K562 (cell line): Measurements from ENCODE around the gene OARD1. TPM values are rescaled to one million over a fixed set of nuclear protein-coding genes. Genes with fewer than 3 reads are reported as not detected.

Experiments used
- ARID3B ChIP-seq: fragments of 250-450 bp; sonication (Bioruptor Pico); IDR thresholded peaks from 2 replicates; pipeline ENCODE4 v1.4.0; 2020; ENCODE audit warnings: borderline replicate concordance
- CEBPB ChIP-seq: fragments of 450-650 bp; IDR thresholded peaks from 2 replicates; pipeline ENCODE4 v1.6.1; 2016; ENCODE audit warnings: missing genetic modification characterization, missing compliant biosample characterization
- ETV5 ChIP-seq: sonication (generic); formaldehyde crosslinking; IDR thresholded peaks from 2 replicates; pipeline ENCODE4 v1.4.0; 2020; ENCODE audit warnings: low read depth, mild to moderate bottlenecking, missing genetic modification reagents
- GTF2E2 ChIP-seq: fragments of 200-800 bp; sonication (Bioruptor generic); IDR thresholded peaks from 2 replicates; pipeline ENCODE4 v1.6.1; 2016; ENCODE audit warnings: missing genetic modification characterization, missing compliant biosample characterization
- L3MBTL2 ChIP-seq: fragments of 450-650 bp; IDR thresholded peaks from 2 replicates; pipeline ENCODE4 v1.6.1; 2016; ENCODE audit warnings: mild to moderate bottlenecking, moderate library complexity
- NR2C1 ChIP-seq, 2 experiments: fragments of 450-650 bp; IDR thresholded peaks; 2 replicates each; pipeline ENCODE4 v1.6.1; 2017; ENCODE audit warnings: mild to moderate bottlenecking in 2 of 2, antibody characterized with exemption in 1 of 2, inconsistent platforms in 1 of 2, missing compliant biosample characterization in 1 of 2, missing genetic modification characterization in 1 of 2
- NR2F6 ChIP-seq: fragments of 450-650 bp; formaldehyde crosslinking; IDR thresholded peaks from 2 replicates; pipeline ENCODE4 v1.4.0; 2020; ENCODE audit warnings: mild to moderate bottlenecking
- NRF1 ChIP-seq, 2 experiments: fragments of 450-650 bp; IDR thresholded peaks in 1 of 2; conservative IDR thresholded peaks in 1 of 2; 2 replicates each; pipeline ENCODE4 v1.6.1; 2014; ENCODE audit warnings: mild to moderate bottlenecking in 2 of 2
- PML ChIP-seq: IDR thresholded peaks from 2 replicates; pipeline ENCODE4 v1.6.1; 2012; ENCODE audit warnings: low read length, inconsistent platforms
- PURB ChIP-seq: sonication (generic); formaldehyde crosslinking; IDR thresholded peaks from 2 replicates; pipeline ENCODE4 v1.9.0; 2021; ENCODE audit warnings: low read depth, mild to moderate bottlenecking, missing genetic modification reagents
- RFX5 ChIP-seq: IDR thresholded peaks from 2 replicates; pipeline ENCODE4 v1.6.1; 2011; ENCODE audit warnings: low read depth, mild to moderate bottlenecking, improper control_type of control experiment, low read length
- RNF219 ChIP-seq: fragments of 250-450 bp; sonication (Bioruptor Pico); IDR thresholded peaks from 2 replicates; pipeline ENCODE4 v1.5.0; 2022; ENCODE audit warnings: mild to moderate bottlenecking
- USF2 ChIP-seq: sonication (generic); formaldehyde crosslinking; IDR thresholded peaks from 2 replicates; pipeline ENCODE4 v1.5.0; 2020; ENCODE audit warnings: missing genetic modification reagents
- ZNF124 ChIP-seq: sonication (generic); formaldehyde crosslinking; IDR thresholded peaks from 2 replicates; pipeline ENCODE4 v1.8.1; 2022; ENCODE audit warnings: missing genetic modification reagents
- ZNF280A ChIP-seq: fragments of 450-650 bp; IDR thresholded peaks from 2 replicates; pipeline ENCODE4 v1.6.1; 2018; ENCODE audit warnings: mild to moderate bottlenecking, low read depth; ENCODE audit not compliant: partially characterized antibody
- ZNF354B ChIP-seq: fragments of 250-450 bp; sonication (Bioruptor Pico); IDR thresholded peaks from 2 replicates; pipeline ENCODE4 v1.4.0; 2020
- ZNF436 ChIP-seq: fragments of 250-450, 450-650 bp; sonication (Bioruptor Pico); formaldehyde crosslinking; IDR thresholded peaks from 2 replicates; pipeline ENCODE4 v1.7.0; 2020; ENCODE audit warnings: mild to moderate bottlenecking
- ZNF586 ChIP-seq: fragments of 450-650 bp; formaldehyde crosslinking; conservative IDR thresholded peaks from 2 replicates; pipeline ENCODE4 v1.4.0; 2020; ENCODE audit warnings: mild to moderate bottlenecking, moderate library complexity
- ZNF695 ChIP-seq: fragments of 450-650 bp; formaldehyde crosslinking; IDR thresholded peaks from 2 replicates; pipeline ENCODE4 v1.4.0; 2020; ENCODE audit warnings: mild to moderate bottlenecking, moderate library complexity
- polyA plus RNA-seq, 8 experiments: library from polyadenylated mRNA; depleted of rRNA in 4 of 8; stranded (reverse) in 5 of 8; unstranded in 3 of 8; fragments of >200 nt; fragmentation: Nextera tagmentation in 2 of 8; fragmentation: Illumina TruSeq in 1 of 8; extraction: Ambion mirVana in 2 of 8; extraction: Trizol in 1 of 8; gene quantifications; 2 replicates each; pipeline versions ENCODE4 v1.2.1 to v1.2.3, GENCODE V29; 2011 to 2014; ENCODE audit warnings: inconsistent platforms in 1 of 8, missing spikeins in 1 of 8
- total RNA-seq, 7 experiments: library from RNA; depleted of rRNA in 6 of 7; stranded (reverse); fragments of >200 nt in 6 of 7; fragmentation: Illumina TruSeq in 2 of 7; extraction: Trizol in 2 of 7; gene quantifications; 2 replicates each; pipeline versions ENCODE4 v1.2.1 to v1.2.3, GENCODE V29; 2011 to 2021; ENCODE audit warnings: low replicate concordance in 1 of 7

The OARD1 gene
- total and polyA plus RNA-seq, 9 of the 15 experiments (the other 6 are each of a cell fraction or from before 2014, with no cell fraction given): 43.4 to 88.3 (median 61.1) TPM

GRCh38 chr6:41071923-41072835, at the start of gene OARD1 (continued):
- TF ChIP-seq USF2 (CRISPR knock-in tag): no peak
- no peak for TF ChIP-seq NR2F6 (CRISPR knock-in tag)
- no peak for TF ChIP-seq ZNF695
- no peak for TF ChIP-seq ZNF124
- TF ChIP-seq NRF1 (conservative IDR thresholded peaks at IDR 0.05 in 1 of 2, IDR thresholded peaks at IDR 0.05 in 1 of 2): peak; percentile 100
- no peak for TF ChIP-seq PURB (CRISPR knock-in tag)
- TF ChIP-seq GTF2E2: peak; percentile 40; the same call in 1 of the 2 replicates
- no peak for TF ChIP-seq RFX5
- no peak for TF ChIP-seq ZNF280A
- TF ChIP-seq CEBPB: no peak
- TF ChIP-seq NR2C1 (IDR thresholded peaks at IDR 0.05): no peak
- TF ChIP-seq NR2C1 (tag; IDR thresholded peaks at IDR 0.05): peak; percentile 44; the same call in 1 of the 2 replicates
- peak; percentile 85 for TF ChIP-seq PML
- TF ChIP-seq ZNF354B (CRISPR knock-in tag): no peak
- no peak for TF ChIP-seq ARID3B (CRISPR knock-in tag)
- no peak for TF ChIP-seq RNF219 (CRISPR knock-in tag)
- TF ChIP-seq ZNF436: no peak
- 0 out of 2 replicates have a peak, but pooled peaks have one; percentile 35 for TF ChIP-seq L3MBTL2
- TF ChIP-seq ZNF586 (CRISPR knock-in tag): no peak
- TF ChIP-seq ETV5: peak; percentile 86
